HepG2 (cell line): ENCODE results near the gene ZNF239. TPM values are rescaled to one million over a fixed set of nuclear protein-coding genes. Genes with fewer than 3 reads are reported as not detected.

Experiments used
- ATAC-seq: fragments of 200-7000 bp; cut with Tn5 transposase; 3 replicates; pipeline ENCODE4 v1.9.1; 2020; ENCODE audit warnings: mild to moderate bottlenecking, moderate library complexity
- BruUV-seq: library from RNA; stranded (reverse); fragments of 400-500 nt; replicated peaks from 2 replicates; lab custom pipeline; 2021; lab: Mats Ljungman, UMichigan
- CTCF ChIA-PET: fragments of 300-600 bp; formaldehyde crosslinking; extraction: SDS; loops from one replicate; lab custom pipeline; 2021; ENCODE audit warnings: low total read pairs, inconsistent platforms, low intra/inter-chr PET ratio; lab: Yijun Ruan, JAX
- POLR2A ChIA-PET: fragments of 350-600 bp; sonication (Branson Sonifier 250); formaldehyde crosslinking; loops from one replicate; lab custom pipeline; 2020; ENCODE audit warnings: antibody characterized with exemption, inconsistent platforms; lab: Yijun Ruan, JAX
- DNase-seq: peaks from one replicate; pipeline ENCODE4 v3.0.0-alpha.2; 2015; ENCODE audit warnings: low spot score
- FAIRE-seq: peaks from 3 replicates; lab custom pipeline; 2011; peaks lifted over from hg19 to GRCh38; lab: Jason Lieb, UNC
- H2AFZ ChIP-seq: one replicate; pipeline ENCODE4 v1.6.1; 2011; ENCODE audit warnings: low read length, inconsistent platforms
- H3K27ac ChIP-seq: fragments of 300-600 bp; 3 replicates; pipeline ENCODE4 v1.8.0; 2011; ENCODE audit warnings: mixed run types, mild to moderate bottlenecking, mixed read lengths, low read length, inconsistent platforms; ENCODE audit not compliant: insufficient read depth; ENCODE audit errors: extremely low read length
- H3K27me3 ChIP-seq, 2 experiments: fragments of 200-600 bp in 1 of 2; 2 replicates in 1 of 2; 3 replicates in 1 of 2; pipeline versions ENCODE4 v1.6.0 to v1.8.0; 2011; ENCODE audit warnings: low read length in 2 of 2, mild to moderate bottlenecking in 2 of 2, moderate library complexity in 2 of 2, inconsistent platforms in 1 of 2; ENCODE audit not compliant: insufficient read depth in 2 of 2, control insufficient read depth in 1 of 2
- H3K36me3 ChIP-seq, 2 experiments: fragments of 200-600 bp in 1 of 2; replicated peaks in 1 of 2; 2 replicates in 1 of 2; 3 replicates in 1 of 2; pipeline versions ENCODE4 v1.5.1 to v1.8.0; 2011; ENCODE audit warnings: low read length in 2 of 2, inconsistent platforms in 1 of 2; ENCODE audit not compliant: insufficient read depth in 2 of 2, control insufficient read depth in 1 of 2
- H3K4me1 ChIP-seq: 2 replicates; pipeline ENCODE4 v1.5.1; 2012; ENCODE audit warnings: low read length, inconsistent platforms; ENCODE audit not compliant: insufficient read depth
- H3K4me2 ChIP-seq: 2 replicates; pipeline ENCODE4 v1.6.0; 2011; ENCODE audit warnings: low read depth, low read length, inconsistent platforms
- H3K4me3 ChIP-seq, 3 experiments: fragments of 200-600 bp in 1 of 3; sonication (generic), shearing (Covaris generic) in 1 of 3; replicated peaks in 1 of 3; 2 replicates each; pipeline ENCODE4 v1.5.1; 2011 to 2016; ENCODE audit warnings: low read length in 3 of 3, inconsistent platforms in 2 of 3, low read depth in 2 of 3, mild to moderate bottlenecking in 2 of 3, control low read depth in 1 of 3, mixed read lengths in 1 of 3; ENCODE audit not compliant: insufficient read depth in 1 of 3
- H3K79me2 ChIP-seq: one replicate; pipeline ENCODE4 v1.6.1; 2011; ENCODE audit warnings: low read length, inconsistent platforms; ENCODE audit not compliant: insufficient read depth
- H3K9ac ChIP-seq: 2 replicates; pipeline ENCODE4 v1.6.0; 2011; ENCODE audit warnings: mild to moderate bottlenecking, low read depth, low read length, inconsistent platforms; ENCODE audit not compliant: insufficient read depth
- H3K9me3 ChIP-seq: 2 replicates; pipeline ENCODE4 v1.5.1; 2012; ENCODE audit warnings: mild to moderate bottlenecking, low read length
- H4K20me1 ChIP-seq: 2 replicates; pipeline ENCODE4 v1.6.0; 2011; ENCODE audit warnings: inconsistent platforms, mild to moderate bottlenecking, low read length, moderate library complexity; ENCODE audit not compliant: insufficient read depth
- HOXA5 ChIP-seq: sonication (generic); formaldehyde crosslinking; IDR thresholded peaks from 2 replicates; pipeline ENCODE4 v1.4.0; 2020; ENCODE audit warnings: missing genetic modification reagents
- MAFF ChIP-seq: IDR thresholded peaks from 2 replicates; pipeline ENCODE4 v1.6.1; 2011; ENCODE audit warnings: low read depth, low read length, improper control_type of control experiment
- MAFK ChIP-seq, 2 experiments: IDR thresholded peaks in 1 of 2; conservative IDR thresholded peaks in 1 of 2; 2 replicates each; pipeline ENCODE4 v1.6.1; 2011; ENCODE audit warnings: improper control_type of control experiment in 2 of 2, low read length in 2 of 2
- PAWR ChIP-seq: sonication (generic); formaldehyde crosslinking; IDR thresholded peaks from 2 replicates; pipeline ENCODE4 v1.4.0; 2020; ENCODE audit warnings: missing genetic modification reagents, mild to moderate bottlenecking, borderline replicate concordance
- TAF1 ChIP-seq: sonication (generic); formaldehyde crosslinking; IDR thresholded peaks from 2 replicates; pipeline ENCODE4 v1.4.0; 2020; ENCODE audit warnings: missing genetic modification reagents
- TBL1XR1 ChIP-seq: fragments of 150-350 bp; IDR thresholded peaks from 2 replicates; pipeline ENCODE4 v1.6.1; 2014; ENCODE audit warnings: borderline replicate concordance, low read length; ENCODE audit not compliant: partially characterized antibody
- ZNF788 ChIP-seq: sonication (generic); formaldehyde crosslinking; IDR thresholded peaks from 2 replicates; pipeline ENCODE4 v1.5.0; 2020; ENCODE audit warnings: mild to moderate bottlenecking, missing genetic modification reagents, borderline replicate concordance
- WGBS: methylation state at CpG from one replicate; pipeline ENCODE4 v1.1.6; 2017; ENCODE audit warnings: low lambda C conversion rate; 5-methylcytosine and 5-hydroxymethylcytosine counted together
- in situ Hi-C: cut with HindIII; loops from 2 replicates; pipeline ENCODE4 v1.10.0; 2017; ENCODE audit warnings: low pct_unique_long_range_greater_than_20kb; ENCODE audit not compliant: extremely low pct_ligation_motif_present
- intact Hi-C: fragments of 100-400 bp; cut with micrococcal nuclease; formaldehyde crosslinking; loops from one replicate; pipeline ENCODE4 v1.10.0; 2022; ENCODE audit not compliant: unreplicated experiment
- polyA plus RNA-seq, 8 experiments: library from polyadenylated mRNA; depleted of rRNA in 3 of 8; stranded (reverse) in 7 of 8; unstranded in 1 of 8; fragments of >200 nt; fragmentation: Illumina TruSeq in 4 of 8; extraction: Trizol in 4 of 8; gene quantifications; 2 replicates each; pipeline versions ENCODE4 v1.2.1 to v1.2.3, GENCODE V29; 2011 to 2016; ENCODE audit warnings: low read depth in 4 of 8, missing spikeins in 1 of 8, mixed read lengths in 1 of 8; ENCODE audit not compliant: insufficient read depth in 1 of 8
- total RNA-seq, 5 experiments: library from RNA; depleted of rRNA; stranded (reverse); fragments of >200 nt; fragmentation: Illumina TruSeq; extraction: Trizol; gene quantifications; 2 replicates each; pipeline ENCODE4 v1.2.3, GENCODE V29; 2016; ENCODE audit warnings: low read depth in 1 of 5
- TF ChIP-seq, protein P1 (sequence below): sonication (generic); formaldehyde crosslinking; IDR thresholded peaks from 2 replicates; pipeline ENCODE4 v1.4.0; 2020; ENCODE audit warnings: missing genetic modification reagents
- TF ChIP-seq, protein P2 (sequence below): sonication (generic); formaldehyde crosslinking; conservative IDR thresholded peaks from 2 replicates; pipeline ENCODE4 v1.4.0; 2020; ENCODE audit warnings: mild to moderate bottlenecking, missing genetic modification reagents, moderate library complexity

Gene ZNF239
- total and polyA plus RNA-seq, 2 of the 13 experiments (the other 11 are each of a cell fraction or from before 2014, with no cell fraction given), result 0.05 TPM; not detected in 1

DNA sequence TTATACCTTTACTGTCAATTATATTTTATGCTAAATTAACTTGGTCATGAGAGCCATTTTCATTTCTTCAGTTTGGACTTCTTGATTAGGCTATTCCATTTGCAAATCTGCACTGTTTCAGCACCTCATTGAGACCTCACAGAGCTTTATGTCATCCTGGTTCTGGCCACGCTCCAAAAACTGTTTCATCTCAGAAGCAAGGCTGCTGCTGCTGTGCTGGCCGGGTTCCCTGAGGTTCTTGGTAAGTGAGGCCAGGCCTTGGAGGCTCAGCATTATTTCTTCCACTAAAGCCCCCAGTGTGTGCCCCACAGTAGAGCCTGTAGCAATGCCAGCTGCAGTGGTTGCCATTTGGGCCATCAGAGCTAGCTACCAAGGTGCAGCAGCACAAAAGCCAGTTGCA lies 24.0 kb upstream of the ZNF239 start:
- ChIA-PET CTCF (no interaction called here), POLR2A (interaction anchor here (0.6 kb wide), 1 partner anchor 219 kb away, joined by 3 read pairs; no protein-coding TSS in a partner anchor)
- H3K9ac ChIP-seq, result no peak overlapping the region
- H3K27me3 ChIP-seq, result peaks cover 0 to 9% of the 10 kb centered on the region in 2 experiments; a peak in 2 of 5 replicates
- H3K9me3 ChIP-seq, result no peaks in the 10 kb centered on the region
- H3K4me1 ChIP-seq, result peaks cover 16% of the 10 kb centered on the region
- no peak for TF ChIP-seq TBL1XR1
- no peak for TF ChIP-seq HOXA5 (CRISPR knock-in tag)
- no peak for TF ChIP-seq ZNF788 (CRISPR knock-in tag)
- no peak overlapping the region for H3K27ac ChIP-seq
- H3K36me3 ChIP-seq, result no peaks in the 10 kb centered on the region
- no peak overlapping the region for H2AFZ ChIP-seq
- ATAC-seq, result no peak
- H3K4me2 ChIP-seq, result no peak overlapping the region
- 0% methylated on average over 2 of the region's 2 CpGs for WGBS
- in situ Hi-C loops (no loop called here), intact Hi-C loops (no loop called here)
- DNase-seq, result no peak
- H3K4me3 ChIP-seq, result no peak overlapping the region
- H4K20me1 ChIP-seq, result no peaks in the 10 kb centered on the region
- no peaks in the 10 kb centered on the region for H3K79me2 ChIP-seq
- no TSS peak for BruUV-seq
- no peak for FAIRE-seq

DNA sequence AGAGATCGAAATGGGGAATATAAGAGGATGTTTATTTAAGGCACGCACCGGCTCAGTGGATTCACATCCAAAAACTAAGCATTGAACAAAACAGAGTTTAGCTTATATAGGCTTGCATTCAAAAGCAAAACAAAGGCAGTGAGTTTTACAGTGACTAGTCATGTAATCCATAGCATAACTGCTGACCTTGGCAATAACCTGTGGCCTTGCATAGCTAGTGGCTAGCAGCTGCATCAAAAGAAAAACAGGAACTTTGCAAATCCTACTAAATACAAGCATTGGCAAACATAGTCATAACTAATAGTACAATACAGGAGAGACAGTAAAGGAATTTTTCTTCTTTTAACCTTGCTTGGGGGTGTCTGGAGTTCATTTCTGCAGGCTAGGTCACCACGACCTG lies 22.1 kb upstream of the ZNF239 start:
- Histone ChIP-seq H3K27ac (no peak overlapping the region), H3K4me2 (no peak overlapping the region), H3K36me3 (no peaks in the 10 kb centered on the region), H3K9me3 (peaks cover 7% of the 10 kb centered on the region; the same call in 1 of the 2 replicates), H3K4me3 (no peak overlapping the region), H4K20me1 (no peaks in the 10 kb centered on the region), H3K4me1 (peaks cover 16% of the 10 kb centered on the region), H3K27me3 (peaks cover 0 to 20% of the 10 kb centered on the region in 2 experiments; a peak in 3 of 5 replicates), H3K79me2 (no peaks in the 10 kb centered on the region), H3K9ac (no peak overlapping the region), H2AFZ (no peak overlapping the region)
- WGBS, result 68% methylated on average over 4 of the region's 4 CpGs
- in situ Hi-C loops, result no loop called here
- FAIRE-seq, result no peak
- no TSS peak for BruUV-seq
- peak; percentile 73 for ATAC-seq
- CTCF ChIA-PET, result no interaction called here
- POLR2A ChIA-PET, result no interaction called here
- peak; percentile 8 for DNase-seq
- intact Hi-C loops, result no loop called here
- TF ChIP-seq TAF1 (CRISPR knock-in tag) (no peak), PAWR (CRISPR knock-in tag) (no peak), MAFF (peak; percentile 96), MAFK (conservative IDR thresholded peaks at IDR 0.05 in 1 of 2, IDR thresholded peaks at IDR 0.05 in 1 of 2; ENCODE audit: low read length in 2 of 2) (peak; percentile 97 to 98)
- TF ChIP-seq, protein P1, sequence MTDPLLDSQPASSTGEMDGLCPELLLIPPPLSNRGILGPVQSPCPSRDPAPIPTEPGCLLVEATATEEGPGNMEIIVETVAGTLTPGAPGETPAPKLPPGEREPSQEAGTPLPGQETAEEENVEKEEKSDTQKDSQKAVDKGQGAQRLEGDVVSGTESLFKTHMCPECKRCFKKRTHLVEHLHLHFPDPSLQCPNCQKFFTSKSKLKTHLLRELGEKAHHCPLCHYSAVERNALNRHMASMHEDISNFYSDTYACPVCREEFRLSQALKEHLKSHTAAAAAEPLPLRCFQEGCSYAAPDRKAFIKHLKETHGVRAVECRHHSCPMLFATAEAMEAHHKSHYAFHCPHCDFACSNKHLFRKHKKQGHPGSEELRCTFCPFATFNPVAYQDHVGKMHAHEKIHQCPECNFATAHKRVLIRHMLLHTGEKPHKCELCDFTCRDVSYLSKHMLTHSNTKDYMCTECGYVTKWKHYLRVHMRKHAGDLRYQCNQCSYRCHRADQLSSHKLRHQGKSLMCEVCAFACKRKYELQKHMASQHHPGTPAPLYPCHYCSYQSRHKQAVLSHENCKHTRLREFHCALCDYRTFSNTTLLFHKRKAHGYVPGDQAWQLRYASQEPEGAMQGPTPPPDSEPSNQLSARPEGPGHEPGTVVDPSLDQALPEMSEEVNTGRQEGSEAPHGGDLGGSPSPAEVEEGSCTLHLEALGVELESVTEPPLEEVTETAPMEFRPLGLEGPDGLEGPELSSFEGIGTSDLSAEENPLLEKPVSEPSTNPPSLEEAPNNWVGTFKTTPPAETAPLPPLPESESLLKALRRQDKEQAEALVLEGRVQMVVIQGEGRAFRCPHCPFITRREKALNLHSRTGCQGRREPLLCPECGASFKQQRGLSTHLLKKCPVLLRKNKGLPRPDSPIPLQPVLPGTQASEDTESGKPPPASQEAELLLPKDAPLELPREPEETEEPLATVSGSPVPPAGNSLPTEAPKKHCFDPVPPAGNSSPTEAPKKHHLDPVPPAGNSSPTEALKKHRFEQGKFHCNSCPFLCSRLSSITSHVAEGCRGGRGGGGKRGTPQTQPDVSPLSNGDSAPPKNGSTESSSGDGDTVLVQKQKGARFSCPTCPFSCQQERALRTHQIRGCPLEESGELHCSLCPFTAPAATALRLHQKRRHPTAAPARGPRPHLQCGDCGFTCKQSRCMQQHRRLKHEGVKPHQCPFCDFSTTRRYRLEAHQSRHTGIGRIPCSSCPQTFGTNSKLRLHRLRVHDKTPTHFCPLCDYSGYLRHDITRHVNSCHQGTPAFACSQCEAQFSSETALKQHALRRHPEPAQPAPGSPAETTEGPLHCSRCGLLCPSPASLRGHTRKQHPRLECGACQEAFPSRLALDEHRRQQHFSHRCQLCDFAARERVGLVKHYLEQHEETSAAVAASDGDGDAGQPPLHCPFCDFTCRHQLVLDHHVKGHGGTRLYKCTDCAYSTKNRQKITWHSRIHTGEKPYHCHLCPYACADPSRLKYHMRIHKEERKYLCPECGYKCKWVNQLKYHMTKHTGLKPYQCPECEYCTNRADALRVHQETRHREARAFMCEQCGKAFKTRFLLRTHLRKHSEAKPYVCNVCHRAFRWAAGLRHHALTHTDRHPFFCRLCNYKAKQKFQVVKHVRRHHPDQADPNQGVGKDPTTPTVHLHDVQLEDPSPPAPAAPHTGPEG, result no peak
- TF ChIP-seq, protein P2, sequence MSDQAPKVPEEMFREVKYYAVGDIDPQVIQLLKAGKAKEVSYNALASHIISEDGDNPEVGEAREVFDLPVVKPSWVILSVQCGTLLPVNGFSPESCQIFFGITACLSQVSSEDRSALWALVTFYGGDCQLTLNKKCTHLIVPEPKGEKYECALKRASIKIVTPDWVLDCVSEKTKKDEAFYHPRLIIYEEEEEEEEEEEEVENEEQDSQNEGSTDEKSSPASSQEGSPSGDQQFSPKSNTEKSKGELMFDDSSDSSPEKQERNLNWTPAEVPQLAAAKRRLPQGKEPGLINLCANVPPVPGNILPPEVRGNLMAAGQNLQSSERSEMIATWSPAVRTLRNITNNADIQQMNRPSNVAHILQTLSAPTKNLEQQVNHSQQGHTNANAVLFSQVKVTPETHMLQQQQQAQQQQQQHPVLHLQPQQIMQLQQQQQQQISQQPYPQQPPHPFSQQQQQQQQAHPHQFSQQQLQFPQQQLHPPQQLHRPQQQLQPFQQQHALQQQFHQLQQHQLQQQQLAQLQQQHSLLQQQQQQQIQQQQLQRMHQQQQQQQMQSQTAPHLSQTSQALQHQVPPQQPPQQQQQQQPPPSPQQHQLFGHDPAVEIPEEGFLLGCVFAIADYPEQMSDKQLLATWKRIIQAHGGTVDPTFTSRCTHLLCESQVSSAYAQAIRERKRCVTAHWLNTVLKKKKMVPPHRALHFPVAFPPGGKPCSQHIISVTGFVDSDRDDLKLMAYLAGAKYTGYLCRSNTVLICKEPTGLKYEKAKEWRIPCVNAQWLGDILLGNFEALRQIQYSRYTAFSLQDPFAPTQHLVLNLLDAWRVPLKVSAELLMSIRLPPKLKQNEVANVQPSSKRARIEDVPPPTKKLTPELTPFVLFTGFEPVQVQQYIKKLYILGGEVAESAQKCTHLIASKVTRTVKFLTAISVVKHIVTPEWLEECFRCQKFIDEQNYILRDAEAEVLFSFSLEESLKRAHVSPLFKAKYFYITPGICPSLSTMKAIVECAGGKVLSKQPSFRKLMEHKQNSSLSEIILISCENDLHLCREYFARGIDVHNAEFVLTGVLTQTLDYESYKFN (CRISPR knock-in tag), result 0 out of 2 replicates have a peak, but pooled peaks have one; percentile 7
